Lower lobe of right lung (tissue), 2 donors: ENCODE measurements around the gene VLDLR. TPM values are rescaled to one million over a fixed set of nuclear protein-coding genes. Genes with fewer than 3 reads are reported as not detected.
A peak's percentile ranks its signal among the peaks of the same experiment; 100 is the strongest.

ENCODE experiments used
- ATAC-seq, 2 donors: fragments of 200-7000 bp; cut with Tn5 transposase; one replicate each; pipeline ENCODE4 v1.9.1; 2020 to 2022; ENCODE audit warnings: mild to moderate bottlenecking in 2 of 2, moderate library complexity in 2 of 2
- DNase-seq: peaks from one replicate; pipeline ENCODE4 v3.0.0-alpha.2; 2020
- H3K27ac ChIP-seq: fragments of 200-600 bp; one replicate; pipeline ENCODE4 v1.8.0; 2022
- H3K27me3 ChIP-seq: fragments of 200-600 bp; one replicate; pipeline ENCODE4 v1.8.0; 2022; ENCODE audit warnings: low read depth
- H3K36me3 ChIP-seq: fragments of 200-600 bp; one replicate; pipeline ENCODE4 v1.8.0; 2022; ENCODE audit warnings: mild to moderate bottlenecking
- H3K4me1 ChIP-seq: fragments of 200-600 bp; one replicate; pipeline ENCODE4 v1.8.0; 2022
- H3K4me3 ChIP-seq: fragments of 200-600 bp; one replicate; pipeline ENCODE4 v1.8.0; 2022; ENCODE audit warnings: mild to moderate bottlenecking
- H3K9me3 ChIP-seq: fragments of 200-600 bp; one replicate; pipeline ENCODE4 v1.8.0; 2022
- CTCF ChIP-seq: fragments of 200-600 bp; IDR thresholded peaks from one replicate; pipeline ENCODE4 v1.8.0; 2022; ENCODE audit warnings: antibody characterized with exemption, mild to moderate bottlenecking
- intact Hi-C: fragments of 100-400 bp; cut with DNase I; formaldehyde crosslinking; loops from one replicate; pipeline ENCODE4 v1.11.0; 2022
- total RNA-seq: library from RNA; stranded (reverse); fragmentation: NEBNext Ultra II Directional; extraction: Animal tissue kit (Norgen Biotek cat#: 25700); gene quantifications from one replicate; pipeline ENCODE4 v1.2.1, GENCODE V29; 2021
- donor health status: DM: no; HTN: yes; CAD: no; lungs with severe emphysema.

The VLDLR gene
- total RNA-seq, 1 donor from 2014 or later: 16.3 TPM

GRCh38 chr9:2593744-2594143 lies 27.8 kb upstream of the VLDLR start:
- H3K4me1 ChIP-seq: no peaks in the 10 kb centered on the region
- no peak overlapping the region for H3K4me3 ChIP-seq
- intact Hi-C loops: no loop called here
- no peaks in the 10 kb centered on the region for H3K36me3 ChIP-seq
- H3K27me3 ChIP-seq: no peaks in the 10 kb centered on the region
- TF ChIP-seq CTCF: no peak
- peaks cover 15% of the 10 kb centered on the region for H3K9me3 ChIP-seq
- no peak for DNase-seq
- ATAC-seq: peak; percentile 48 to 65
- no peak overlapping the region for H3K27ac ChIP-seq

- TF ChIP-seq CTCF: no peak
Measured at GRCh38 chr9:2595973-2596372, 25.6 kb upstream of the VLDLR start.

GRCh38 chr9:2597483-2597882 lies 24.1 kb upstream of the VLDLR start:
- no peak for ATAC-seq
- Histone ChIP-seq H3K4me1 (no peaks in the 10 kb centered on the region), H3K9me3 (peaks cover 6% of the 10 kb centered on the region), H3K4me3 (no peak overlapping the region), H3K27ac (no peak overlapping the region), H3K27me3 (no peaks in the 10 kb centered on the region), H3K36me3 (no peaks in the 10 kb centered on the region)
- no peak for DNase-seq
- no peak for TF ChIP-seq CTCF
- intact Hi-C loops: no loop called here

More at GRCh38 chr9:2595973-2596372, 25.6 kb upstream of the VLDLR start:
- H3K4me1 ChIP-seq: no peaks in the 10 kb centered on the region
- intact Hi-C loops: no loop called here
- DNase-seq (no peak), ATAC-seq (no peak)
- no peak overlapping the region for H3K27ac ChIP-seq
- H3K9me3 ChIP-seq: peaks cover 15% of the 10 kb centered on the region
- no peaks in the 10 kb centered on the region for H3K36me3 ChIP-seq
- H3K4me3 ChIP-seq: no peak overlapping the region
- no peaks in the 10 kb centered on the region for H3K27me3 ChIP-seq

GRCh38 chr9:2599896-2600295 lies 21.7 kb upstream of the VLDLR start:
- H3K4me3 ChIP-seq: no peak overlapping the region
- DNase-seq: no peak
- no peaks in the 10 kb centered on the region for H3K27me3 ChIP-seq
- ATAC-seq: no peak
- no peak overlapping the region for H3K27ac ChIP-seq
- no peaks in the 10 kb centered on the region for H3K9me3 ChIP-seq
- no peaks in the 10 kb centered on the region for H3K4me1 ChIP-seq
- intact Hi-C loops: no loop called here
- H3K36me3 ChIP-seq: no peaks in the 10 kb centered on the region
- no peak for TF ChIP-seq CTCF

- Histone ChIP-seq H3K36me3 (no peaks in the 10 kb centered on the region), H3K27ac (no peak overlapping the region), H3K4me1 (no peaks in the 10 kb centered on the region), H3K4me3 (no peak overlapping the region), H3K27me3 (no peaks in the 10 kb centered on the region), H3K9me3 (no peaks in the 10 kb centered on the region)
- ATAC-seq (no peak), DNase-seq (no peak)
- TF ChIP-seq CTCF: no peak
- intact Hi-C loops: no loop called here
Measured at GRCh38 chr9:2600307-2600706, 21.3 kb upstream of the VLDLR start.

- no peak overlapping the region for H3K4me3 ChIP-seq
- no peaks in the 10 kb centered on the region for H3K36me3 ChIP-seq
- no peaks in the 10 kb centered on the region for H3K4me1 ChIP-seq
- DNase-seq: no peak
- no peak for TF ChIP-seq CTCF
- H3K27me3 ChIP-seq: no peaks in the 10 kb centered on the region
- no peaks in the 10 kb centered on the region for H3K9me3 ChIP-seq
- ATAC-seq: no peak
- no peak overlapping the region for H3K27ac ChIP-seq
- intact Hi-C loops: no loop called here
Measured at GRCh38 chr9:2601785-2602378, 19.7 kb upstream of the VLDLR start.
